OCI-M1 (cell line): ENCODE data around the gene NFKB1.
"Not testable (repeated sequence)": the region's sequence is repeated elsewhere in the genome, so short reads cannot be mapped to it uniquely, and the experiment has no call there.

Source experiments
- DNase-seq: peaks from one replicate; lab custom pipeline; 2025; lab: John Stamatoyannopoulos, UW

NFKB1 gene

GRCh38 chr4:102500696-102501446 is at the start of gene NFKB1:
TSS of gene NFKB1 (plus strand) at chr4:102501359. CDS start at chr4:102525519, 24,160 bp downstream.
- peak; percentile 79 for DNase-seq

- DNase-seq = no peak
Measured at GRCh38 chr4:102452854-102453253, 48.3 kb upstream of the NFKB1 start.

GRCh38 chr4:102453827-102454226 is 47.3 kb upstream of the NFKB1 start:
- DNase-seq = no peak

- peak; percentile 45 for DNase-seq
Measured at GRCh38 chr4:102454268-102454667, 46.9 kb upstream of the NFKB1 start.

- DNase-seq = no peak
Measured at GRCh38 chr4:102454981-102455685, 46.0 kb upstream of the NFKB1 start.

- no peak for DNase-seq
Measured at GRCh38 chr4:102455750-102456149, 45.4 kb upstream of the NFKB1 start.

GRCh38 chr4:102466298-102466697 is 34.9 kb upstream of the NFKB1 start:
- no peak for DNase-seq

GRCh38 chr4:102469806-102470205 is 31.4 kb upstream of the NFKB1 start:
- no peak for DNase-seq

- no peak for DNase-seq
Measured at GRCh38 chr4:102472441-102473013, 28.6 kb upstream of the NFKB1 start.

- DNase-seq = no peak
Measured at GRCh38 chr4:102473476-102473875, 27.7 kb upstream of the NFKB1 start.

GRCh38 chr4:102474736-102475504 is 26.2 kb upstream of the NFKB1 start:
- no peak for DNase-seq

- DNase-seq = no peak
Measured at GRCh38 chr4:102477657-102478056, 23.5 kb upstream of the NFKB1 start.

GRCh38 chr4:102478186-102478585 is 23.0 kb upstream of the NFKB1 start:
- DNase-seq = no peak

- not testable (repeated sequence) for DNase-seq
Measured at GRCh38 chr4:102479832-102480231, 21.3 kb upstream of the NFKB1 start.

- DNase-seq = no peak
Measured at GRCh38 chr4:102483120-102483519, 18.0 kb upstream of the NFKB1 start.

GRCh38 chr4:102483990-102484692 is 17.0 kb upstream of the NFKB1 start:
- DNase-seq = not testable (repeated sequence)

GRCh38 chr4:102492531-102493241 is 8.5 kb upstream of the NFKB1 start:
- DNase-seq = peak; percentile 60

GRCh38 chr4:102493257-102493656 is 7.9 kb upstream of the NFKB1 start:
- DNase-seq = no peak

GRCh38 chr4:102493794-102494193 is 7.4 kb upstream of the NFKB1 start:
- DNase-seq = no peak

GRCh38 chr4:102494603-102495002 is 6.6 kb upstream of the NFKB1 start:
- no peak for DNase-seq

- DNase-seq = no peak
Measured at GRCh38 chr4:102497986-102498385, 3.2 kb upstream of the NFKB1 start.
